T-helper 22 cell (primary cell): ENCODE data around the gene MRPL43.
"Not testable (repeated sequence)": the region's sequence is repeated elsewhere in the genome, so short reads cannot be mapped to it uniquely, and the experiment has no call there.

Experiments
- DNase-seq: peaks from one replicate; pipeline ENCODE4 v3.0.0-alpha.2; 2020; ENCODE audit warnings: low read depth

Gene MRPL43

GRCh38 chr10:100986952-100987684, at the start of gene MRPL43, which contains the start of gene TWNK:
Gene MRPL43 (minus strand): TSS chr10:100987497. CDS start chr10:100987443, 54 bp downstream.
Gene TWNK (plus strand): TSS chr10:100987543. CDS start chr10:100988211, 668 bp downstream.
- DNase-seq, result peak; percentile 70

GRCh38 chr10:101036726-101037125, 49.4 kb upstream of the MRPL43 start:
- no peak for DNase-seq

- DNase-seq, result no peak
These were observed 48.8 kb upstream of the MRPL43 start for GRCh38 chr10:101035916-101036702.

- DNase-seq, result no peak
These were observed 48.0 kb upstream of the MRPL43 start for GRCh38 chr10:101035314-101035713.

- not testable (repeated sequence) for DNase-seq
These were observed 47.1 kb upstream of the MRPL43 start for GRCh38 chr10:101034404-101034803.

- DNase-seq, result no peak
These were observed 46.0 kb upstream of the MRPL43 start for GRCh38 chr10:101033276-101033675.

- DNase-seq, result peak; percentile 51
These were observed 45.4 kb upstream of the MRPL43 start for GRCh38 chr10:101032637-101033224.

DNA sequence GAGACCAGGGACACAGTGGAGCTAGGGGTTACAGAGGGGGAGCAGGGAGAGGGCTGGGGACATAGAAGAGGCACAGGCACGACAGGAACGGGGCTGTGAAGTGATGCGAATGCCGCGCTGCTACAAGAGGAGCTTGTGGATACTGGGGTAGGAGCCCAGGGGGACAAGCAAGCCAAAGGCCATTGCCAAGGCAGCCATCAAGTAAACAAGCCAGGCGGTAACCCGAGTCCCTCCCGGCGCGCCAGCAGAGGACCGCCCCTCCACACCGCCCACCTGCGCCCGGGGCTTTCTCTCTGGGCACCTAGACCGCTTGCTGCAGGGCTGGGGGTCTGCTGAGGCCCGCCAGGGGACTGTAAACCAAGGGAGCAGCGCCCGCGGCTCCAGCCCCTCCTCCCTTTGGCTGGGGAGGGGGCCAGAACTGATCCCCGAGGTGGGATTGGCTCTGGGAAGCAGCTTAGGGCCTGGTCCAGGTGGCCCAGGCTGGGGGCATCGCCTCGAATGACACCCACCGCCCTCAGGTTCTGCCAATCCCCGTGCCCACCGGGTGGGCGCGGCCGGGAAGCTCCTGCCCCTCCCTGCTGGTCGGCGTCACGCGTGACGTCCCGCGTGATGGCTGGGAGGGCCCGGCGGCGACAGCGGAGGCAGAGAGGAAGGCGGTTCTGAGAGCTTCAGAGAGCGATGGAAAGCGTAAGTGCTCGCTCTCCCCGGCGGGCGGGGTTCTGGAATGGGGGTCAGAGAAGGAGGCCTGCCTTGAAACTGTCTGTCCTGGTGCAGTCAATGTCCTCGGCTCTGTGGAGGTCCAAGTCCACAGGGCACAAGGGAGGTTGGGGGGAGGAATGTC, 44.7 kb upstream of the MRPL43 start:
- peak; percentile 80 for DNase-seq

DNA sequence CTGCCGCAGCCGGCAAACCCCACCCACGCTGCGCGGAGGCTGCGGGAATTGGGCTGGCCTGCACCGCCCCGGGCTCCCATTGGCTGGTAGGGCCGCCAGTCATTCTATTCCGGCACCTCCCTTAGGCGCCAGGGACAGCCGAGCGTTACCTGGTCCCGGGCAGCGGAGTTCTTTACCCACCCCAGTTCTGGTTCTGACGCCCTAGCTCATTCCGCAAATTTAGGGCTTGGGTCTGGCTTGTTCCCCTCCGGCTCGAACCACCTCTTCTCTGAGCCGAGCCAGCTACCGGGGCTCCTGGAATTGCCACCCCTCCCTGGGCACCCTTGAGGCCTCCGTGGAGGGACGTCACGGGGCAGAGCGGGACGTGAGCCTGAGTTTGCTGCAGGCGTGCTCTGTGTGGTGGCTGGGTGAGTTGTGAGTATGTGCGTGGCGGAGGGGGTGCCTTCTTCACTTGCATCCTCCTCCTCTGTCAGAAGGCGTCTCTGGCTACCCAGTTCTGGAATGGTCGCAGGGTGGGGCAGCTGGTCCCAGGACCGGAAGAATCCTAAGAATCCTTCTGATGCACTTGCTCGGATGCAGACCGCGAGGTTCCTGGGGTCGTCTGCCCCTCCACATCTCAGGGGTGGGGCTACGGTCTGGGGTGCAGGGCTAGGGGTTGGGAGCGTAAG, 44.0 kb upstream of the MRPL43 start, which contains the start of the genes PDZD7 and SFXN3:
Gene PDZD7 (minus strand): TSS at position 2 of the 668 bp plus-strand sequence. CDS start 910 bp downstream, outside the sequence.
Gene SFXN3 (plus strand): TSS at position 107 of the 668 bp plus-strand sequence. CDS start 3,461 bp downstream, outside the sequence.
- peak; percentile 93 for DNase-seq

DNA sequence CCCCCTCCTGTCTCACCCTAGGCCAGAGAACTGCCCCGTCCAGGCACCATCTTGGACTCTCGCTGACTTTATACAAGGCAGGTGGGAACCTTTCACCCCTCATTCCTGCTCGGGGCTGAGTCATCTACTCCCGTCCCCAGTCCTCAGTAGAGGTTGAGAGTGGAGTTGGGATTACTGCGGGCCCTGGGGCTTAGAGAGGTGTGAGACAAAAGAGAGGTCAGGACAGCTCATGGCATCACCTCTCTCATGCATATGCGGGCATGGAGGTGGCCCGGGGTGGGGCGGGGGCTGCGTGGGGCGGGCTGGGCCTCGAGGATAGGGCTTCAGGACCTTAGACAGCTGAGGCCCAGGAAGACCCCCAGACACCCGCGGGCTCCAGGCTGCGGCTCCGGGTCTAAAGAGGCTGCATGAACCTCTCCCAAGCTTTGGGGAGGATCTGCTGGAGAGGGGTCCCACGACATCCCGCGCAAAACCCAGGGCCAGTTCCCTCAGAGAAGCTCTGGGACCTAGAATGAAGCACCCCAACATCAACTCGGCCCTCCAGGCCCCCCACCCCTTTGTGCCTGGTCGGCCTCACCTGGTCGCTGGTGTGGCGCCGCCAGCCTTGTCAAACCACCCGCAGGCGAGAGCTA, 43.3 kb upstream of the MRPL43 start:
- DNase-seq, result no peak

GRCh38 chr10:101029520-101030295, 42.4 kb upstream of the MRPL43 start:
- no peak for DNase-seq

- no peak for DNase-seq
These were observed 41.4 kb upstream of the MRPL43 start for GRCh38 chr10:101028446-101029337.

GRCh38 chr10:101027106-101027720, 39.9 kb upstream of the MRPL43 start:
- DNase-seq, result no peak

GRCh38 chr10:101022967-101023705, 35.8 kb upstream of the MRPL43 start:
- no peak for DNase-seq

DNA sequence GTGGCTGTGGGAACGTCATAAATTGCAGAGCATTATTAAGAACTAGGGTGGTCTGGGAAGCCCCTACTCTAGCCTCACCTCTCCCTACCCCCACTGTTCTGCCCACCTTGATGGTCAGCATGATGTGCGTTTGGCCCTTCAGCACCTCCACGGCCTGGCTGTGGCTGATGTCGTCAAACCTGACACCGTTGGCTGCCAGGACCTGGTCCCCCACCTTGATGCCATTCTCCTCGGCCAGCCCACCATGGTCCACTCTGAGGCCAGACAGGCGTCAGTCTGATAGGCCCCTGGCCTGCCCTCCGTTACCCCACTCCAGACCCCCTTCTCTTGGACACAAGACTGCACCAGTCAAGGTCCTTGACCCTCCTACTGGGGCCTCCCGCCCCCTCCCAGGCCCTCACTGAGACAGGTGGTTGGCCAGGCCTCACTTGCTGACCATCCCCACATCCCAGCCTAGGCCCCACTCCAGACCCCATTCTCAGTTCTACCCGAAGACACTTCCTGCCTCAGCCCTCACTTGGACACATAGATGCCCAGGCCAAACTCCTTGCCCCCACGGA, 34.5 kb upstream of the MRPL43 start:
- no peak for DNase-seq

DNA sequence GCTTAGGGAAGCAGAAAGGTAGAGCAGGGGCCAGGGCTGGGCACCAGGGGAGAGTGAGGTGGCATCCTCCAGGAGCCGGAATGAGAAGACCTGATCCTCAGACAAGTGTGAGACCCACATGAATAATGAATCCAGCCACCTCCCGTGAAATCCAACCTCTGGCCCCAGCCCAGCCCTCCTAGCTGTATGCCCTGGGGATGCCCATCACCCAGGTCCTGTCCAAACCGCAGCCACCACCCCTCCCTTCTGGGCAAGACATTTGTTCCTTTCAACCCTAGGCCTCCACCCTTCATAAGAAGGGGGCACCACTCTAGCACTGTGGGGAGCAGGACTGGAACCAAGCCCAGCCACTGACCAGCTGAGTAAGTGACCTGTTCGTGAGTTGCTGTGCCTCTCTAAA, 33.9 kb upstream of the MRPL43 start:
- no peak for DNase-seq

DNA sequence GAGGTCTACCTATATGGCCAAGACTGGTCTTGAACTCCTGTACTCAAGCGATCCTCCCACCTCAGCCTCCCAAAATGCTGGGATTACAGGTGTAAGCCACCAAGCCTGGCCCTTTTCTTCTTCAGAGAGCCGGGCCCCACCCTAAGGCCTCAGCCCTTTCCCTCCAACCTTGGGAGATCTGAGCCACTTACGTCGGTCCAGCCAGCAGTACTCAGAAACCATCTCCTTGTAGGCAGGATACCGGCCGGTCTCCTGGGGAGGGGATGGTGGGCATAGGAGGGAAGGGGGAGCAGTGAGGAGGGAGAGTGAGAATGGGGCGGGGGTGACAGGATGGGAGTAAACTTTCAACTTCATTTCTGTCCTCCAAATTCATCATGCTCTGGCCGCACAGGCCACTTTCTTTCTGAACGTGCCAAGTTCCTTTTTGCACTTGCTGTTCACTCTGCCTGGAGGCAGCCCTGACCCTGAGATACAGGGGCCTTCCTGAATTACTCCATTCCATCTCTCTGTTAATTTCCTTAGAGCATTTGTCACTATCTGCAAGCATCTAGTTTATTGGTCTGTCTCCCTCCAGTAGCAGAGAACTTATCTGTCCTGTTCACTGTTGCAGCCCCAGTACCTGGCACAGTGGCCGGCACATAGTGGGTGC, 33.3 kb upstream of the MRPL43 start:
- no peak for DNase-seq
